ENCODE results near the gene PAXX.

DNA sequence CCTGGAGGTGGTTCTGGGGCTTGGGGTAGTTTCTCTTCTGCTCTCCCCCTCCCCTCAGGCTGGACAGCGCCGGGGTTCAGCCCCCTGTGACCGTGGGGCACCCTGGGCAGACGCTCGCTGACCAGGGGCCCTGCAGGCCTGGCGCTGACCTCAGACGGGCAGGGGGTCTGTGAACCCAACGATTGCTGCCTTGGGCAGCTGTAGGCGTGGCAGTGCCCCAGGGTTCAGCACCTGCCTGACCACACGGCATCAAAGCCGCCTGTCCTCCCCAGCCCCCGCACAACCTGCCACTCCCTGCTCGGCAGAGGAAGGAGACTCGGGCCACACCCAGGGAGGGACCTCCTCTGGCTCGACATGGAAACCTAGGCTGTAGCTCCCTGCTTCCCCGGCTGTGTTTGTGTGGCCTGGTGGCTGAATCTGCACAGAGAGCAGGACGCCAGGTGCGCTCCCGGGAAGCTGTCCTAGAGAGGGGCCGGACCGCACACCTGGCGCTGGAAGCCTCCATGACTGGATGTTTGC lies 28.0 kb upstream of the PAXX start:
- TF ChIP-seq CTCF (IDR thresholded peaks at IDR 0.05) (no peak), POLR2AphosphoS5 (IDR thresholded peaks at IDR 0.05) (no peak)

Data from stomach (tissue), 4 donors.